Inflammatory macrophage treated with lipopolysaccharide for 4 hours (primary cell): ENCODE data around the gene DDX10.
"Not testable (repeated sequence)": the region's sequence is repeated elsewhere in the genome, so short reads cannot be mapped to it uniquely, and the experiment has no call there.

ENCODE experiments used
- DNase-seq: peaks from one replicate; pipeline ENCODE4 v3.0.0-alpha.2; 2020

The DDX10 gene

GRCh38 chr11:108779147-108779546, 114.3 kb downstream of the DDX10 start:
- DNase-seq, result not testable (repeated sequence)

GRCh38 chr11:108780119-108780518, 115.2 kb downstream of the DDX10 start:
- no peak for DNase-seq

- no peak for DNase-seq
Observed at GRCh38 chr11:108781946-108782345, 117.1 kb downstream of the DDX10 start.

- DNase-seq, result no peak
Observed at GRCh38 chr11:108786281-108786990, 121.6 kb downstream of the DDX10 start.

- no peak for DNase-seq
Observed at GRCh38 chr11:108787105-108787504, 122.2 kb downstream of the DDX10 start.

GRCh38 chr11:108788565-108789199, 123.8 kb downstream of the DDX10 start:
- DNase-seq, result no peak

GRCh38 chr11:108790501-108791299, 125.8 kb downstream of the DDX10 start:
- DNase-seq, result no peak

- no peak for DNase-seq
Observed at GRCh38 chr11:108793138-108793537, 128.3 kb downstream of the DDX10 start.

- no peak for DNase-seq
Observed at GRCh38 chr11:108793611-108794010, 128.7 kb downstream of the DDX10 start.

GRCh38 chr11:108796551-108796950, 131.7 kb downstream of the DDX10 start:
- DNase-seq, result no peak

GRCh38 chr11:108797578-108798100, 132.8 kb downstream of the DDX10 start:
- no peak for DNase-seq

- DNase-seq, result no peak
Observed at GRCh38 chr11:108802492-108802891, 137.6 kb downstream of the DDX10 start.

GRCh38 chr11:108803776-108804175, 138.9 kb downstream of the DDX10 start:
- no peak for DNase-seq

GRCh38 chr11:108804511-108804910, 139.6 kb downstream of the DDX10 start:
- no peak for DNase-seq

- no peak for DNase-seq
Observed at GRCh38 chr11:108805030-108805429, 140.2 kb downstream of the DDX10 start.

- DNase-seq, result no peak
Observed at GRCh38 chr11:108807262-108807661, 142.4 kb downstream of the DDX10 start.

GRCh38 chr11:108813086-108813485, 148.2 kb downstream of the DDX10 start:
- DNase-seq, result no peak

GRCh38 chr11:108817976-108818375, 153.1 kb downstream of the DDX10 start:
- DNase-seq, result no peak

GRCh38 chr11:108818971-108819370, 154.1 kb downstream of the DDX10 start:
- DNase-seq, result no peak

GRCh38 chr11:108819957-108820356, 155.1 kb downstream of the DDX10 start:
- peak; percentile 5 for DNase-seq

GRCh38 chr11:108823960-108824359, 159.1 kb downstream of the DDX10 start:
- DNase-seq, result not testable (repeated sequence)

GRCh38 chr11:108824545-108824944, 159.7 kb downstream of the DDX10 start:
- no peak for DNase-seq

GRCh38 chr11:108825381-108825780, 160.5 kb downstream of the DDX10 start:
- DNase-seq, result no peak

- DNase-seq, result no peak
Observed at GRCh38 chr11:108826136-108826535, 161.3 kb downstream of the DDX10 start.
